ENCODE measurements around the gene TFAP2A.

TFAP2A gene

DNA sequence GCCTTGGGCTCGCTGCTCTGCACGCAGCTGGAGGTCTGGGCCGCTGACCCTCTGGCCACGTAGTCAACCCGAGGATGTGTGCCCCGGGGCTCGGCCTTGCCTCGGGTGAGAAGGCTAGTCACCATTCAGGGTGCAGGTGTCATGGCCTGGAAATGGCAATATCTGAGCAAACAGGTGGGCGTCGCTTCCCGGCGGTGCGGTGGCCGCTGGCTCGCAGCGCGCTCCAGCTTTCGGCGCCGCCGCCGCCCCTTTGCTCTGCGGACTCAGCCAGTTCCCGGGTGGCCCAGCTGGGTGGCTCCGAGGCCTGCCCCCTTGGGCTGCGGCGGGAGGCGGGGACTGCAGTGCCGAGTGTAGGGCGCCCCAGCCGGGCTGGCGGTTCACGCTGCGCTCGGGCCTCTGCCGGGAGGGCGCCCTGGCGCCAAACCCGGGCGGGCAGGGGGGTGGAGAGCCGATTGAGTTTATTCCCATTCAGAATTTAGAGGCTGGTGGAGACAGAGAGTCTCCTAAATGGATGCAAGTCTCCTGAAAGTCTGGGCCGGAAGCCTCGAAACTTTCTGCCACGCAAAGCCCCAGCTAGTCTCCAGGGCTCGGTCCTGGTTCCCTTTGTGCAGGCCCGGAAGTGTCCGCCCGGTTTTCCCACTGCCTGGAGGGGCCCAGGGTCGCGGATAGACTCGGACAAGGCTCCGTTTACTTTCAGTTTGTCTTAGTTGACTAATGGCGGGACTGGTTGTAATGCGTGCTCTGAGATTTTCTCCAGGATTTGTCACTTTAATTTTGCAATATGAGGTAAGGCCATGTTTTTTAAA, 11.3 kb upstream of the TFAP2A start:
- DNase-seq = no peak

DNA sequence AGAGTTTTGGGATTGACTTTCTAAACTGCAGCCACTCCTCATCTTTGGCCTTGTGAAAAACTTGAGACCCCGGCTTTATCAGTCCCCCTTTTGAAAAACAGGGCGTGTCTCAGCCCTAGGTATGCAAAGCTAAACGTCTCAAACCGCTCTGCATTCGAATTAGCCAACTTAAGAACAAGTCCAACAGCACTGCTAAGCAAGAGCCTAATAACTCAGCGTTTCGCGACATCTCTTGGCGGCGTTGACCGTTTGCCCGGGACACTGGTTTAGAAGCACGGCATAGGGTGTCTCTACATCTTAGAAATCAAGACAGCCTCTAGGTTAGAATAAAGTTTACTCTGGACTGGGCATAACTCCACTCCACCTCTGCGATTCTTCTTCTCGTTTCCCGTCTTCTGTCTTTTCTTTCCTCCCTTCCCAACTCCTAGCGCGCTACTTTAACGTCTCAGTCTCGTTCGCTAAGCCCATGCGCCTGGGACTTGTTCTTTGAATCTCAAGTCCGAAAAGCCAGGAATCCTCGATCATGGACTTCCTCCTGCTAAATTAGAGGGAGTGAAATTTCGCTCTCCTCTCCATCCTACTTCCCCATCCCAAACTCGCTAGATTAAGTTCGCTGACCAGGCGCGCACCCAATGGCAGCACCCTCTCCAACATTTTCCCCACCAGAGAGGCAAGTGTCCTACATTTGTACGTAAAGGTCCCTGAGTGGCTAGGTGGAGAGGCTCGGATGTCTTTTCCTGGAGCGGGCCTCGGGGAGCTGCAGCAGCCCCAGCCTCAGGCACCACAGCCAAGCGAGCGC, 10.5 kb upstream of the TFAP2A start:
- DNase-seq = no peak

DNA sequence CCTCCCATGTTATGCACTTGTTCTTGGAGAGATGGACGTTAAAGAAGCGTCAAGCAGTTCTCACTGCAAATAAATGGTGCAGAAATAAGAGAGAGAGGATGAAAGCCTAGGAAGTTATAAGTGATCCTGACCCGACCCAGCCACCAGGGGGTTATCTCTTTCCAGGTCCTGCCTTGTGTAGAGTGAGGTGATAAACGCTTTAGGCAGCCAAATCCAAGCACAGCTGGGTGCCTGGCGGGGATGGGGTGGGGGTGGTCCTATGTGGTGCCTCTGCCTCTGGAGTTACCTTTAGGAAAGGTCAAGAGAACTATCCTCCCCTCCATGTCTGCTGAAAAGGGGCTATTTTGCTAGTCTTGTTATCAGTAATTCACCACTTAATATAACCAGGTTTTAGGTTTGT, 9.2 kb upstream of the TFAP2A start:
- DNase-seq = peak; percentile 77

DNA sequence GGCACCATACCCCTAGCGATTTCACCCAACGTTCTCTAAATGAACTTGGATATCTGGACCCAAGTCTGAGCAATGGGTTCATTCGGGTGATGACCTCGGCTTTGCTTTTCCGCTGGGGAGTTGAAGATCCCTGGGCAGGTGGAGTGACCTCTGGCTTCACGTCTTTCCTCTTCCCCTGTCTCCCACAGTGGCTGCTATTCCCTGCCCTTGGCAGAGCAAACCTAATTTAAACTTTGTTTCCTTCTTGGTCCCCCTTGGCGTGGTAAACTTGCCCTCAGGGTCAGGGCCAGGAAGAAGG, 7.8 kb upstream of the TFAP2A start:
- no peak for DNase-seq

DNA sequence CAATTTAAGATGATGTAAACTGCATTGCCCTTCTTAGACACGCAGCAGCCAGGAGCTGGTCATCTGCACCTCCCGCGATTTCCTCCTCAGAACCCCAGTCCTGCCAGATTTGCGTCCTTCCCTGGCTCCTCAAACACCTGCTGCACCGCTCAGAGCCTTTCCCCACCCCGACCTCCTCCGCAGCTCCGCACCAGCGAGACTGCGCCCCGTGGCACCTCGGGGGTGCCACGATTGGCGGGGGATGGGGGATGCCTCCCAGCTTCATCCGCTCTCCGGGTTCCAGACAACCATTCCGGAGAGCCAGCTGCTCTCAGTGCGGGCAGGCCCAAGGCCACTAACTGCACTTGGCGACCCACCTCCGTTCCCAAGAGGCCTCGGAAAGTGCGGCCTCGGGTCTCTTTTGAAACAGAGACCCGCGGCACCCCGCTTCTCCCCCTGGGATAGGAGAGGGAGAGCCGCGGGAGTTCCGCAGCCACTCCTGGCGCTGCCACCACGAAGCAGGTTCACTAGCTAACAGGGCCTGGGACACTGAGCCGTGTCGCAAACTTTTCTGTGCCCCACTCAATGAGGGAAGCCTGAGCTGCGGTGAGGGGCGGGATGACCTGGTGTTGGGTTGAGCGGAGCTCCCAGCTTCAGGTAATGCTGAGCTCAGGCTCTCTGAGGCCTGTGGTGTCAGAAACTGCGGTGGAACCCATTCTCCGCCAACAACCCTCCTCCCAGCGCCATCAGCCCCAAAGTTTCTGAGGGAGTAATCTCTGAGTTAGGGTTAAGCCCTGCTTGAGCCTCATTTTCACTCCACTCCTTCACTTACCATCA, 7.3 kb upstream of the TFAP2A start:
- DNase-seq = no peak

DNA sequence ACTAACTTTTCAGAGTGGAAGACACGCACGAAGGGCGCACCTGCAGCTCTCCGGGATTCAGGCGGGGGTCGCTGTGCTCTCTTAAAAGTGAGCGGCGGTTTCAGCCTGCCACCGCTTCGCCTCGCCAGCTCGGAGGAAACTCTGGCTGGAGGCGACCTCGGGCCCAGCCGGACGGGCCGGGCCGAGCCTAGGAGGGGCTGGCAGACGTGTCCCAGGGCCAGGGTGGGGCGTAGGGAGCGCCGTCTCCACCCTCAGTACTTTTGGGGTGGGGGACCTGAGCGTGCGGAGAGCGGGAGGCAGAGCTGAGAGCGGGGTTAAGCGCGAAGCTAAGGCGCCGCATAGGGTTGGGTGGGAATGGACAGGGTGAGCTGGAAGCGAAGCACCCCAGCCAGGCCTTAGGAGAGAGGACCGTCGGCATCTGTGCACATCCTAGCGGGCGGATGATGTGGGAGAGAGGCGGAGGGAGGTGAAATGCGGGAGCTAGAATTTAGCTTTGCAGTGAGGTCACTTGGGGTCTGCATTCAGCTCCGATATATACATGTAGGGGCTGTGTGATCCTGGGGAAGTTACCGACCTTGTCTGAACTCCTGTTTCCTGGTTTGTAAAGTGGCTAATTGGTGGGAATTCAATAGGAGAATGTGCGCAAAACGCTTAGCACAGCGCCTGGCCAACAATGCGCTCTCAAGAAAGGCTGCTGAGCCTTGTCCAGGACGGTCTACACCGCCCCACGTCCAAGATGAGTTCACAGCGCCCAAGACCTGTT, 6.5 kb upstream of the TFAP2A start:
- DNase-seq = no peak

DNA sequence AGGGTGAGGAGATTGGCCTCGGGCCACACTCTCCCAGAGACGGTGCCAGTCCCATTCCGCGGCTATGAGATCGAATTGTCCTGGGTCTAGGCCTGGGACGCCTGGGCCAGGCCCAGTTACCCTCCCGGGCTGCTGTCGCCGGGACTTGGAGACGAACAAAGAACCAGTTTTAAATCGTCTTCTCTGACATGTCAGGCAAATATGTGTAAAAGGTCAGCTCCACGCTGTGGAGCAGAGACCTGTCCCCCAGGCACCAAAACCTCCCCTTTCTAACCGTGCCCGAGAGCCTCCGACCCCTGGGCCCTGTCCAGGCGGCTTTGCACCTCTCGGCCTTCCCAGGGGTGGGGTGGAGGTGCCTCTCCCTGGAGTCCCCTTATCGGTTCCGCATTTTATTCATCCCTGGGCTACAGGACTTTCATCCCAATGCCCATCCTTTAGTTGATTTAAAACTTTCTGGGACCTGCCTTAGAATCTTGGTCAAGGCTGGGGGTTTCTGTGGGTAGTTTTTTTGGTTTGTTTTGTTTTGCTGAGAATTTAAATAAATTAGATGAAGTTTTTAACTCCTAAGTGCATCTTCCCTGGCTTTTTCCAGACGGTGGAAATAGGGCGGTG, 5.8 kb upstream of the TFAP2A start:
- DNase-seq = no peak

DNA sequence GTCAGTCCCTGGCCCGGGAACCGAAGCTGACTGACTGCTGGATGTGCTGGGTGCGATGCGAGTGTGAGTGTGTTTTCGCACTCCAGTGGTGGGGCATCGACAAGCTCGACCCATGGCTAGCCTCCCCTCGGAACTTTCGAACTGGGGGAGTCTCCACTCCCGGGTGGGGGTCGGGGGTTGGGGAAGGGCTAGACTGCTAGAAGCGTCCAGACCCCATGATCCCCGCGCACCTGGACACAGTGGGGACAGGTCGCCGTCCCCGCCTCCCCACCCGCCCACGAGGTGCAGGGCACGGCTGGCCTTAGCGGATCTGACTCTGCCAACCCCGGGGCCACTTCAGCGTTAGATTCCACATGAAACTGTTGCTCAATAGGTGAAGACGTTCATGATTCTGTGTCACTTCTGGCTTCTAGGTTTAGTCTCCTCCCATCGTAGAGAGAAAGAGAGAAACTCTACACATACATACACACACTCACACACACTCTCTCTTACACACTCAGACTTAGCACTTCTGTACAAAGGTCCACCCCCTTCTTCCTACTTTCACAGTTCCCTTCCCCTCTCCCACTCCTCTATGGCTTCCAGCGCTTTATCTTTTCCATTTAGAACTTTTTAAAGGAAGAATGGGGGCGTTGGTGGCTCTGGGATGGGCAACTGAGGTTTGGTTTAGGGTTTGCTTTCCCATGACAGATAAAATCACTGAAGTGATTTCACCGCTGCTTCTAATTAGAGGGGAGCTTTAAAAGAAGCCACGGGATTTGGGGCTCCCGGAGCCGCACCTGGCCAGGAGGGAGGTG, 5.1 kb upstream of the TFAP2A start:
- DNase-seq = no peak

DNA sequence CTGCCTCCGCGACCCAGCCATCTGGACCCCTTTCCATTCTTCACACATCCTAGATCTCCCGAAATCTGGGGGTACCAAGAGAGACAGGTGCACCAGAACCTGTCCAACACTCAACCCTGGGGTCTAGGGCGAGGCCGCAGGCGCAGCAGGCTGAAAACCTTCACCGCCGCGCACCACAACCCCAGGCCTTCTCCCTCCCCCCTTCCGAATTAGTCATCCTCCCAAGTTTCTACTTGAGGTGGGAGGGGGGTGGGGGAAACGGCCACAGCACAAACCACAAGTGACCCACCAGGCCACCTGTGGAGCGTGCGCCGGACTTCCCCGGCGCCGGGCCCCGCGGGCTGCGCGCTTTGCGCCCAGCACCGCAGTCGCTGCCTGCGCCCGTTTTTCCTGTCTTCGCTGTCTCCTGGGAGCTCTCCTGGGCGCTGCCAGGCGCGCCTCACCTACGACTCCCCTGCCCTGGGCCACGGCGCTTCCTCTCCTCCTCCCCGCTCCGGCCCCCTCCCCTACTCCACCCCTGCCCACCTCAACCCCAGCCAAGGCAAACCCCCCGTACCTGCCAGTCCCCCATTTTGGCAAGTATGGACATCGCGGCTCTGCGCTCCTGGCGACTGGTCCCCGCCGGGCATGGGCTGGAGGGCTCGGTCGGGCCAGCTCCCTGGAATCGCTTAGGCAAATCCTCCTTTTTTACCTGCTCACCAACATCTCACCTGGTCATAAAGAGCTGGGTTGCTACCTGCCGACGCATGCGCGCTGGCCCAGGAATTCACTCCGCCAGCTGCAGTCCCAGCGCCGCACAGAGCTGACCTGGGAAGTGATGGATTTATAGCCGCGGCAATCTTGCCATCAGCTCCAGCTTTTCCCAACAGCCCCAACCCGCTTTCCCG, 4.2 kb upstream of the TFAP2A start:
- no peak for DNase-seq

DNA sequence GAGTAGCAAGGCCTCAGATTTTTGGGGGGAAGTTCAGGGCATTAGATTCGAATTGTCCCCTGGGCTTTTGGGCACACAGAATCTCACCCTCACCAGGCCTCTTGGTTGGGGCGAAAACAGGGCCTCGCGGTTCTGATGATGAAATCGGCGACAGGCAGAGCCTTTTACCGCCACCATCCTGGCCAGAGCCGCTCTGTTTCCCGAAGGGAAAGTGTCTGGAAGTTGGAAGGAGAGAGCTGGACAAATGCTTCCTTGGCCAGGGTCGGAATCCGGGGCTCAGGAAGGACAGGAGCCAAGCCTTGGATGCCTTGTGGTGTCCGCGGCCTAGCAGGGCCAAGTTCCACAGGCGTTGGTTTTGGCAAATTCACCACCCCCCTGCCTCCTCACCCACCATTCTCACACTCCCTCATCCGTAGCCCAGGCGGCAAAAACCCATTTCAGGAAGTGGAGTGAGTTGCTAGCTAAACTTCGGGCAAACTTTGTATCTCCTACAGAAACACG, 3.5 kb upstream of the TFAP2A start:
- DNase-seq = no peak

DNA sequence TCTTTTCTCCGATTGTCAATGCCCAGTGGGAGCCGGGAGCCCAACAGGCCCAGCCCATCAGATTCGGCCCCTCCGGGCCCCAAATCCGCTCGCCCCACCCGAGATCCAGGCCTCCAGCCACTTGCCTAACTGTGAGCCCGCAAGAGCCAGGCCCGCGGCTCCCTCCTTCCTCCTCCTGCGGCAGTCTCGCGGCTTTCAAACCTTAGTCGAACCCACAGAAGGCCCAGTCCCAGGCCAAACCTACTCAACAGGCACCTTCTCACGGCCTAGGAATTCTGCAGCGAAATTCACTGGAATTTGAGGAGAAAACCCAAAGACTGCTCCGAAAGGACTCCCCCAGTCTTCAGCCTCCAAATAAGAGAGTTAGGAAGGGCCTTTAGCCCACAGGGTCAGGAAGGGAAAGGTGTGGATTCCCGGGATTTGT, 2.8 kb upstream of the TFAP2A start:
- DNase-seq = no peak

DNA sequence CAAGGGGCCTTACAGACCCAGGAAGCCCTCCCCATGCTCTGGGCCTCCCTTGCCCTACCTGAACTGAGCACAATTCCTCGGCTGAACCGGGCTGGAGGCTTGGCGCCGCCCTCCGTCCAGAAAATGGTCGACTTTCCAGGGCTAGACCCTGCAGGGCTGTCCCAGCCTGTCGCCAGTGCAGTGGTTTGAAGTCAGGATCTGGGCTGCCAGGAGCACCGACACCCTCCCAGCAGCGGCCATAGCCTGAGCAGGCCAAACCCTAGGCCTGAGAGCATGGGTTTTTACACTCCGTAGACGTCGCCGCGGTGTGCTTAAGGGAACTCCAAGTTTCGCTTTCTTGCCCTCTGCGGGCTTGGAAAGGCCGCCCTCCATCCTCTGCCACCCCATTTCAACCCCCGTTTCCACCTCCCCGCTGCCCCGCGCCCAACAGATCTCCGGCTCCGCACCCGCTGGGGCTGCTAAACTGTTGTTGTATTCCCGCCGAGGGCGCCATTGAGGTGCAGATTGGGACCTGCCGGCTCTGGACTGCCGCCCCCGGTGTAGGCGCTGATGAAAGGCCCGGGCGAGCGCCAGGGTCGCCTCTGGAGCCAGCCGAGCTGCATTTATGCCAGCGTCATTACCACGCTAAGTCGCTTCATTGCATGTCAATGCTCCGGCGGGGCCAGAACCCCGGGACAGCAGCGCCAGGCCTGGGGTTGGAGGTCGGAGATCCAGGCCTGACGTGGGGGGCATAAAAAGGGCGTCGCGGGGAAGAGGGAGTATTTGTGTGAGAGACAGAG, 2.2 kb upstream of the TFAP2A start:
- no peak for DNase-seq

DNA sequence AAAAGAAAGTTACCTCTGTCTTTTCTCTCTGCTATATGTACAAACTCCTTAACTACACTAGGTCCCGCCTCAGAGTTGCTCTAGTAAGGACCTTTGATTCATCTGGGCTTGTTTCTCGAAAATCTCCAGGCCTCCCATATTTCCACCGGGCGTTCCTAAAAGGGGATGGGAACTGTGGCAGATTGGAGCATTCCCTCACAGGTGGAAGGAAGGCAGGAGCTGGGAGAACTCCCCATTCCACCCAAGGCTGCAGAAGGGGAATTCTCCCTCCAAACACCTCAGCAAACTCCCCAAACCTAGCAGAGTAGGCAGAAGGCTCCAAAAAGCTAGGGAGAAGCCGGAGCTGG, 1.6 kb upstream of the TFAP2A start:
- DNase-seq = no peak

DNA sequence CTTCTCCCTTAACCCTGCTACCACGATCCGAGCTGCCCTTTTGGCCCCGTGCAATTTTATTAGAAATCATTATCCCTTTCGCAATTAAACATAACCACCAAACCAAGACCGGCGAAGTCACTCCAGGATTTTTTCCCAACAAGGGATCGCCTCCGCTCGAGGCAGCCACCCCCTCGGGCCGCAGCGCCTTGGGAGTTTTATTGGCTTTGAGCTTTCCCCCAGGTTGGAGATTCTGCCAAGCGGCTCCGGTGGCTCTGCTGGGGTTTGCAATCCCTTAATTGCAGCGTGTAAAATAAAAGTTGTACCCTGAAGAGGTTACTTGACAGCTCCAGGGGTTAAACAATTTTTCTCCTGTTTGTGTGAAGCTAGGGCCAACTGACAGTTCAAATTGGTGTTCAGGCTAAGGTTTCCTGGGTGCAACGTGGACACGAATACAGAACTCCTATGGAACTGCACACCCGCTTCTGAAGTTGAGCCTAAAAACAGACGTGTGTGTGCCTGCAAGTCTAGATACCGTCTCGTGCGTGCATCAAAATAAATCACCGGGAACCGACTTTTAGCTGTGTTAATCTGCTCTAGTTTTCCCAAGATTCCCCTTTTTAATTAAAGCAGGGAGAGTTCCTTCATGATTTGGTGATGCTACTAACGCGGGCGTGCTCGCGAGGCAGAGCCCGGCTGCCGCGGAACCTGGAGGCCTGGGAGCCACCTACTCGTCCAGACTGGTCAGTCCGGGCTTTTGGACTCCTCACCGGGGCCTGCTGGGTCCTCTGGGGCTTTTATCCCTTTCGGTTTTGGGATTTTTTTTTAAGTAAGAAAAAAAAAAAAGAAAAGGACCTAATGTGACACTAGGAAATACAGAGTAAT, 975 bp upstream of the TFAP2A start:
- no peak for DNase-seq

DNA sequence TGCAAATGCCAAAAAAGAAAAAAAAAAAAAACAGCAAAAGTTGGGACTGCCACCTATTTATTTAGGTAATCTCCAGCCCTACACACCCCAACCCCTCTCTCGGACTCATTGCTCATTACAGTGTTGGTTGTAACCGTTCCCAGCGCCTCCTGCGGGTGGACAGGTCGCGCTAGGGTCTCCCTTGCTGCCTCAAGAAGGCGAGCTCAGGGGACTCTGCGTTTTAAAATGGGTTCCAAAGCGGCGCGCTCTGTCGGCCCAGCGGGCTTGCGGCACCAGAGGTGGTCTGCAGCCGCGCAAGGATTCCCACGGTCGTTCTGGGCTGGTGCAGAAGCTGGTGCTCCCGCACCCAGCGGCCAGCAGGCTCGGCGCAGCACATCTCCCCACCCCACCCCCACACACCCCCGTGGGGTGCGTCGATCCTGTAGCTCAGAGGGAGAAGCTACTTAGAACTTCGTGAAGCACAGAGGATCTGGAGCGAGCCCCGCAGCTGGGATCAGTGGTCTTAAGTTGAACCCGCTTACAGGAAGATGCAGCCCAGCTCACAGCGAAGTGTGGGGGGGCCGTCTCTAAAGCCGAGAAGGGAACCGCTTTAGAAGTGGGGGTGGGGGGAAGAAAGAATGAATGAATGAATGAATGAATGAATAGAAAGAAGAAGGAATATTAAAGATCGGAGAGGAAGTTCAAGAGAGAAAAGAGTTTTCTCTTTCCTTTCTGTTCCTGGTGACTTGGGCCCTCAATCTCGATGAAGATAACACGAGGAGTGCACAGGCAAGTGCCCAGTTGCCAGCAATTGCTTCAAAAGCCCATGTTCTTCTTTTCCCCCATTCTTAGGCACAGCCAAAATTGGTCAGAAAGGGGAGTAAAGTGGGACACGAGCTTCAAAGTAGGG, 780 bp downstream of the TFAP2A start:
- DNase-seq = no peak

DNA sequence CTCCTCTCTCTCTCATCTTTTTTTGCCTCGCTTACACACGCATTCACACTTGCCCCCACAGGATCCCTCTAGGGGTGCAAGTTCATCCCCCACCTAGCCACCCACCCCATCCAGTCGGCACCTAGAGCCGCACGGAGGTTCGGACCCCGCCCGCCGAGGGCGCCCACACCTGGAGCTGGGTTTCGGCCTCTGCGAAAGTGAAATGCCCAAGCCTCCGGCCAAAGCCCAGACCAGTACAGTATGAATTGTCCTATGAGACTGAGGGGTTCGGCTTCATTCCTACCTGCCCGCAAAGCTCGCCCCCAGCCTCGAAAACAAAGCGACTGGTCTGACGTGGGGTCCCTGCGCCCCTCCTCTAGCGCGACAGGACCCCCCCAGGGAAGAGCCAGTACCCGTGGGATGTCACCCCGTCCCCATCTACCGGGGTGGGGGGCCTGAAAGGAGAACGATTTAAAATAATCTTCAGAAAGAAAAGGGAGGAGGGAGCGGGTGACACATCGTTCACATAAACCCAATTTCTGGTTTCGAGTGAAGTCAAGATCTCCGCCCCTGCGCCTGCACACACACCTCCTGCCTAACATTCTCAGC, 1.5 kb downstream of the TFAP2A start:
- no peak for DNase-seq
